ENCODE results near the gene MRPL3. TPM values are rescaled to one million over a fixed set of nuclear protein-coding genes. Genes with fewer than 3 reads are reported as not detected.

The MRPL3 gene
- polyA plus RNA-seq, 1 of the 3 experiments (the other 2 are of a cell fraction) = 73.7 TPM

GRCh38 chr3:131530388-131530787, 27.6 kb upstream of the MRPL3 start:
- TF ChIP-seq RXRA (IDR thresholded peaks at IDR 0.05; ENCODE audit: borderline replicate concordance, low read depth) = no peak
- no peak for TF ChIP-seq RCOR1 (IDR thresholded peaks at IDR 0.05; ENCODE audit: low read length)
- no peak for TF ChIP-seq EP300 (IDR thresholded peaks at IDR 0.05; ENCODE audit: borderline replicate concordance in 1 of 2, low read depth in 1 of 2, low read length in 1 of 2)
- no peak for TF ChIP-seq TCF12 (IDR thresholded peaks at IDR 0.05)
- ChIA-PET POLR2A (no interaction called here), CTCF (no interaction called here)
- Histone ChIP-seq H3K27ac (ENCODE audit: low read depth in 2 of 2, low read length in 1 of 2) (no peak overlapping the region), H3K4me1 (ENCODE audit: control insufficient read depth in 1 of 2, insufficient read depth in 2 of 2, low read depth in 1 of 2, low read length in 1 of 2) (peaks cover 0 to 2% of the 10 kb centered on the region in 2 experiments; a peak in 1 of 4 replicates), H3K9me2 (no peaks in the 10 kb centered on the region), H3K9ac (no peak overlapping the region), H3K4me2 (no peak overlapping the region), H3K79me2 (ENCODE audit: insufficient read depth) (no peaks in the 10 kb centered on the region), H3K4me3 (ENCODE audit: low read depth in 2 of 2, low read length in 1 of 2) (no peak overlapping the region), H3K27me3 (ENCODE audit: insufficient read depth) (no peaks in the 10 kb centered on the region), H3K36me3 (replicated peaks in 1 of 2; ENCODE audit: control insufficient read depth in 1 of 2, insufficient read depth in 2 of 2, low read length in 1 of 2) (no peaks in the 10 kb centered on the region), H3K9me3 (no peaks in the 10 kb centered on the region), H2AFZ (ENCODE audit: low read depth) (no peak overlapping the region), H4K20me1 (ENCODE audit: insufficient read depth) (no peaks in the 10 kb centered on the region), H3F3A (replicated peaks; ENCODE audit: insufficient read depth) (no peaks in the 10 kb centered on the region)
- DNase-seq = no peak
- WGBS (ENCODE audit: low lambda C conversion rate) = 69% methylated on average over 1 of the region's 1 CpG

DNA sequence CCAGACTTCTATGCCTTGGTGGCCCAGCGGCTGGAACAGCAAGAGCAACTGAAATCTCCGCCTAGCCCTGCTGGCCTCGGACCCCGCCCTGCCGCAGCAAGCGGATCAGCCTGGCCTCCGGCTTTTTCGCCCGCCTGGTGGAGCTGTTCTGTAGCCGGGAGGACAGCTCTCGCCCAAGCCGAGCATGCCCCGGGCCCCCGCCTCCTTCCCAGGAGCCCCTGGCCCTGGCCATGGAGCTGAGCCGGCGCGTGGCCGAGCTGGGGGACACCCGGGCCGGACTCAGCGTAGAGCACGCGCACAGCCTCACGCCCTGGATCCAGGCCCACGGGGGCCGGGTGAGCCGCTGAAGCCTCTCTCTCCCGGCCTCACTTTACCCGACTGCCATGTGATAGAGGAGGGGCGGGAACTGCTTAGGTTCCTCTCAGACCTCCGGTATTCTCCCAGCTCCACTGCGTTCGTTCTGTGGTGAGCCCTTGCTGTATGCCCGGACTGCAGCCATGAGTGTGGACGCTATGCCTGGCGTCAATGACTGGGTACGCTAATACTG, 24.1 kb upstream of the MRPL3 start:
- H3K27ac ChIP-seq (ENCODE audit: low read depth in 2 of 2, low read length in 1 of 2) = no peak overlapping the region
- no peaks in the 10 kb centered on the region for H3K9me3 ChIP-seq
- TF ChIP-seq USF1 (IDR thresholded peaks at IDR 0.05; ENCODE audit: borderline replicate concordance, low read depth) = no peak
- no peak for TF ChIP-seq USF2 (IDR thresholded peaks at IDR 0.05; ENCODE audit: borderline replicate concordance, low read depth, low read length)
- no peak for TF ChIP-seq CTCF (IDR thresholded peaks at IDR 0.05)
- no peak for TF ChIP-seq EP300 (IDR thresholded peaks at IDR 0.05; ENCODE audit: borderline replicate concordance in 1 of 2, low read depth in 1 of 2, low read length in 1 of 2)
- no peak for TF ChIP-seq NRF1 (IDR thresholded peaks at IDR 0.05; ENCODE audit: low read depth, low read length)
- TF ChIP-seq, protein P1, sequence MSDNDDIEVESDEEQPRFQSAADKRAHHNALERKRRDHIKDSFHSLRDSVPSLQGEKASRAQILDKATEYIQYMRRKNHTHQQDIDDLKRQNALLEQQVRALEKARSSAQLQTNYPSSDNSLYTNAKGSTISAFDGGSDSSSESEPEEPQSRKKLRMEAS (IDR thresholded peaks at IDR 0.05; ENCODE audit: low read depth) = no peak
- TF ChIP-seq POLR2AphosphoS5 (IDR thresholded peaks at IDR 0.05; ENCODE audit: low read depth, low read length) = no peak
- TF ChIP-seq RAD21 (IDR thresholded peaks at IDR 0.05; ENCODE audit: low read length) = no peak
- no peak for TF ChIP-seq TEAD4 (IDR thresholded peaks at IDR 0.05; ENCODE audit: borderline replicate concordance, insufficient read depth)
- TF ChIP-seq ELF1 (IDR thresholded peaks at IDR 0.05) = no peak
- TF ChIP-seq SIN3A (IDR thresholded peaks at IDR 0.05; ENCODE audit: borderline replicate concordance, low read depth, low read length) = no peak
- no peak for TF ChIP-seq TAF1 (IDR thresholded peaks at IDR 0.05; ENCODE audit: borderline replicate concordance, low read depth, low read length)
- TF ChIP-seq EZH2phosphoT487 (IDR thresholded peaks at IDR 0.05; ENCODE audit: borderline replicate concordance, low read depth) = no peak
- 83% methylated on average over 10 of the region's 37 CpGs for WGBS (ENCODE audit: low lambda C conversion rate)
- H3K4me2 ChIP-seq = no peak overlapping the region
- no peaks in the 10 kb centered on the region for H3K9me2 ChIP-seq
- H3K79me2 ChIP-seq (ENCODE audit: insufficient read depth) = no peaks in the 10 kb centered on the region
- H3F3A ChIP-seq (replicated peaks; ENCODE audit: insufficient read depth) = no peaks in the 10 kb centered on the region
- H3K4me3 ChIP-seq (ENCODE audit: low read depth in 2 of 2, low read length in 1 of 2) = no peak overlapping the region
- no peaks in the 10 kb centered on the region for H3K36me3 ChIP-seq (replicated peaks in 1 of 2; ENCODE audit: control insufficient read depth in 1 of 2, insufficient read depth in 2 of 2, low read length in 1 of 2)
- H3K27me3 ChIP-seq (ENCODE audit: insufficient read depth) = no peaks in the 10 kb centered on the region
- H4K20me1 ChIP-seq (ENCODE audit: insufficient read depth) = no peaks in the 10 kb centered on the region
- CTCF ChIA-PET = no interaction called here
- H3K9ac ChIP-seq = no peak overlapping the region
- POLR2A ChIA-PET = no interaction called here
- no peaks in the 10 kb centered on the region for H3K4me1 ChIP-seq (ENCODE audit: control insufficient read depth in 1 of 2, insufficient read depth in 2 of 2, low read depth in 1 of 2, low read length in 1 of 2)
- no peak overlapping the region for H2AFZ ChIP-seq (ENCODE audit: low read depth)
- DNase-seq = no peak
